B cell (primary cell): Measurements from ENCODE around the gene NEUROG1.

Experiments
- EZH2 ChIP-seq: IDR thresholded peaks from 2 replicates; pipeline ENCODE4 v1.6.1; 2012; ENCODE audit warnings: borderline replicate concordance, low read depth, mild to moderate bottlenecking, moderate library complexity, low read length; ENCODE audit not compliant: insufficient read depth, poor library complexity, severe bottlenecking
- TF ChIP-seq, protein P1 (sequence below): fragments of 200-600 bp; IDR thresholded peaks from one replicate; pipeline ENCODE4 v1.8.0; 2022; ENCODE audit warnings: antibody characterized with exemption, mild to moderate bottlenecking

- TF ChIP-seq, protein P1, sequence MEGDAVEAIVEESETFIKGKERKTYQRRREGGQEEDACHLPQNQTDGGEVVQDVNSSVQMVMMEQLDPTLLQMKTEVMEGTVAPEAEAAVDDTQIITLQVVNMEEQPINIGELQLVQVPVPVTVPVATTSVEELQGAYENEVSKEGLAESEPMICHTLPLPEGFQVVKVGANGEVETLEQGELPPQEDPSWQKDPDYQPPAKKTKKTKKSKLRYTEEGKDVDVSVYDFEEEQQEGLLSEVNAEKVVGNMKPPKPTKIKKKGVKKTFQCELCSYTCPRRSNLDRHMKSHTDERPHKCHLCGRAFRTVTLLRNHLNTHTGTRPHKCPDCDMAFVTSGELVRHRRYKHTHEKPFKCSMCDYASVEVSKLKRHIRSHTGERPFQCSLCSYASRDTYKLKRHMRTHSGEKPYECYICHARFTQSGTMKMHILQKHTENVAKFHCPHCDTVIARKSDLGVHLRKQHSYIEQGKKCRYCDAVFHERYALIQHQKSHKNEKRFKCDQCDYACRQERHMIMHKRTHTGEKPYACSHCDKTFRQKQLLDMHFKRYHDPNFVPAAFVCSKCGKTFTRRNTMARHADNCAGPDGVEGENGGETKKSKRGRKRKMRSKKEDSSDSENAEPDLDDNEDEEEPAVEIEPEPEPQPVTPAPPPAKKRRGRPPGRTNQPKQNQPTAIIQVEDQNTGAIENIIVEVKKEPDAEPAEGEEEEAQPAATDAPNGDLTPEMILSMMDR: no peak
- TF ChIP-seq EZH2: no peak
Measured at GRCh38 chr5:135494196-135494595, 41.6 kb downstream of the NEUROG1 start.
